ENCODE measurements around the gene KRTAP10-3. TPM values are rescaled to one million over a fixed set of nuclear protein-coding genes. Genes with fewer than 3 reads are reported as not detected.

The KRTAP10-3 gene
- total RNA-seq, 4 donors from 2014 or later = not detected

- Histone ChIP-seq H3K36me3 (no peaks in the 10 kb centered on the region), H3K4me3 (no peak overlapping the region), H3K9me3 (no peaks in the 10 kb centered on the region), H3K4me1 (no peaks in the 10 kb centered on the region), H3K27me3 (peaks cover 19 to 38% (median 23%) of the 10 kb centered on the region in 3 donors), H3K27ac (no peak overlapping the region)
- TF ChIP-seq CTCF (IDR thresholded peaks at IDR 0.05 in 4 of 5, conservative IDR thresholded peaks at IDR 0.05 in 1 of 5) (no peak), POLR2A (IDR thresholded peaks at IDR 0.05) (no peak)
- in situ Hi-C loops (cut with MboI; ENCODE audit: low sequenced_read_pairs in 4 of 4) (no loop called here), intact Hi-C loops (cut with DNase I; ENCODE audit: low total_unique reads) (no loop called here)
- no peak for DNase-seq
- ATAC-seq = no peak
These were observed 31.2 kb upstream of the KRTAP10-3 start for GRCh38 chr21:44589586-44590305.

- no peaks in the 10 kb centered on the region for H3K9me3 ChIP-seq
- peaks cover 14 to 36% (median 23%) of the 10 kb centered on the region in 3 donors for H3K27me3 ChIP-seq
- no peaks in the 10 kb centered on the region for H3K4me1 ChIP-seq
- intact Hi-C loops (cut with DNase I; ENCODE audit: low total_unique reads) (no loop called here), in situ Hi-C loops (cut with MboI; ENCODE audit: low sequenced_read_pairs in 4 of 4) (no loop called here)
- no peak overlapping the region for H3K4me3 ChIP-seq
- TF ChIP-seq CTCF (IDR thresholded peaks at IDR 0.05 in 4 of 5, conservative IDR thresholded peaks at IDR 0.05 in 1 of 5) (no peak), POLR2A (IDR thresholded peaks at IDR 0.05) (no peak)
- no peak overlapping the region for H3K27ac ChIP-seq
- ATAC-seq = no peak
- H3K36me3 ChIP-seq = no peaks in the 10 kb centered on the region
- no peak for DNase-seq
These were observed 30.5 kb upstream of the KRTAP10-3 start for GRCh38 chr21:44589094-44589493.

- ATAC-seq (no peak), DNase-seq (no peak)
- Histone ChIP-seq H3K4me3 (no peak overlapping the region), H3K27ac (no peak overlapping the region), H3K36me3 (no peaks in the 10 kb centered on the region), H3K4me1 (no peaks in the 10 kb centered on the region), H3K9me3 (peaks cover 0 to 12% (median 0%) of the 10 kb centered on the region in 3 donors), H3K27me3 (peaks cover 5 to 33% (median 17%) of the 10 kb centered on the region in 3 donors)
- no peak for TF ChIP-seq CTCF (IDR thresholded peaks at IDR 0.05 in 4 of 5, conservative IDR thresholded peaks at IDR 0.05 in 1 of 5)
- TF ChIP-seq POLR2A (IDR thresholded peaks at IDR 0.05) = no peak
- intact Hi-C loops (cut with DNase I; ENCODE audit: low total_unique reads) (no loop called here), in situ Hi-C loops (cut with MboI; ENCODE audit: low sequenced_read_pairs in 4 of 4) (no loop called here)
These were observed 27.3 kb upstream of the KRTAP10-3 start for GRCh38 chr21:44585892-44586291.

- Histone ChIP-seq H3K4me1 (no peaks in the 10 kb centered on the region), H3K27ac (no peak overlapping the region), H3K4me3 (no peak overlapping the region), H3K36me3 (no peaks in the 10 kb centered on the region), H3K27me3 (peaks cover 5 to 28% (median 15%) of the 10 kb centered on the region in 3 donors), H3K9me3 (peaks cover 0 to 12% (median 0%) of the 10 kb centered on the region in 3 donors)
- no peak for TF ChIP-seq CTCF (IDR thresholded peaks at IDR 0.05 in 4 of 5, conservative IDR thresholded peaks at IDR 0.05 in 1 of 5)
- no peak for TF ChIP-seq POLR2A (IDR thresholded peaks at IDR 0.05)
- intact Hi-C loops (cut with DNase I; ENCODE audit: low total_unique reads) = no loop called here
- in situ Hi-C loops (cut with MboI; ENCODE audit: low sequenced_read_pairs in 4 of 4) = no loop called here
- ATAC-seq (no peak), DNase-seq (no peak)
These were observed 25.2 kb upstream of the KRTAP10-3 start for GRCh38 chr21:44583800-44584147.

All from gastrocnemius medialis (tissue), 4 donors.